Measurements from ENCODE around the gene MUC5B.
"Not testable (repeated sequence)": the region's sequence is repeated elsewhere in the genome, so short reads cannot be mapped to it uniquely, and the experiment has no call there.

The MUC5B gene

DNA sequence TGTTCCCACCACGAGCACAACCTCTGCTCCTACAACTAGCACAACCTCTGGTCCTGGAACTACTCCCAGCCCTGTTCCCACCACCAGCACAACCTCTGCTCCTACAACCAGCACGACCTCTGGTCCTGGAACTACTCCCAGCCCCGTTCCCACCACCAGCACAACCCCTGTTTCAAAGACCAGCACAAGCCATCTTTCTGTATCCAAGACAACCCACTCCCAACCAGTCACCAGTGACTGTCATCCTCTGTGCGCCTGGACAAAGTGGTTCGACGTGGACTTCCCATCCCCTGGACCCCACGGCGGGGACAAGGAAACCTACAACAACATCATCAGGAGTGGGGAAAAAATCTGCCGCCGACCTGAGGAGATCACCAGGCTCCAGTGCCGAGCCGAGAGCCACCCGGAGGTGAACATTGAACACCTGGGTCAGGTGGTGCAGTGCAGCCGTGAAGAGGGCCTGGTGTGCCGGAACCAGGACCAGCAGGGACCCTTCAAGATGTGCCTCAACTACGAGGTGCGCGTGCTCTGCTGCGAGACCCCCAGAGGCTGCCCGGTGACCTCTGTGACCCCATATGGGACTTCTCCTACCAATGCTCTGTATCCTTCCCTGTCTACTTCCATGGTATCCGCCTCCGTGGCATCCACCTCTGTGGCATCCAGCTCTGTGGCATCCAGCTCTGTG lies 30.9 kb upstream of the MUC5B start:
- not testable (repeated sequence) for DNase-seq

- DNase-seq: no peak
These were observed 30.0 kb upstream of the MUC5B start for GRCh38 chr11:1192741-1193325.

GRCh38 chr11:1193326-1194230 lies 29.3 kb upstream of the MUC5B start:
- DNase-seq: no peak

DNA sequence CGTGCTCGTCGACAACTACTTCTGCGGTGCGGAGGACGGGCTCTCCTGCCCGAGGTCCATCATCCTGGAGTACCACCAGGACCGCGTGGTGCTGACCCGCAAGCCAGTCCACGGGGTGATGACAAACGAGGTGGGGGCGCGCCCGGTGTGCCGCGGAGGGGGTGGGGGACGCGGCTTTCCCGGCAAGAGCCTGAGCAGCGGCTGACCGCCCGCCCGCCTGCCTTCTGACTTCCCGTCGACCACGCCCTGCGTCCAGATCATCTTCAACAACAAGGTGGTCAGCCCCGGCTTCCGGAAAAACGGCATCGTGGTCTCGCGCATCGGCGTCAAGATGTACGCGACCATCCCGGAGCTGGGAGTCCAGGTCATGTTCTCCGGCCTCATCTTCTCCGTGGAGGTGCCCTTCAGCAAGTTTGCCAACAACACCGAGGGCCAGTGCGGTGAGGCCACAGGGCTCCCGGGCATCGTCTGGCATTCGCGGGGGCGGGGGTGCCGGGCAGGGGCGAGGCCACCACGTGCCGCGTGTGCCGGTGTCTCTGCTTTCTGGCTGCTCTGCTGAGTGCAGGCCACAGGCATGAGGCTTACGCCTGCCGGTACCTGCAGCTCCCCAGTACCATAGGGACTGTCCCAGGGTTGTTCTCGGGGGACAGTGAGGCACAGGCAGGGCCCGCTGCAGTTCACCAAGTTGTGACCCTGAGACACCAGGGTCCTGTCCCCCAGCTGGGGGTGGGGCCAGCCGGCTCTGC lies 28.5 kb upstream of the MUC5B start:
- no peak for DNase-seq

DNA sequence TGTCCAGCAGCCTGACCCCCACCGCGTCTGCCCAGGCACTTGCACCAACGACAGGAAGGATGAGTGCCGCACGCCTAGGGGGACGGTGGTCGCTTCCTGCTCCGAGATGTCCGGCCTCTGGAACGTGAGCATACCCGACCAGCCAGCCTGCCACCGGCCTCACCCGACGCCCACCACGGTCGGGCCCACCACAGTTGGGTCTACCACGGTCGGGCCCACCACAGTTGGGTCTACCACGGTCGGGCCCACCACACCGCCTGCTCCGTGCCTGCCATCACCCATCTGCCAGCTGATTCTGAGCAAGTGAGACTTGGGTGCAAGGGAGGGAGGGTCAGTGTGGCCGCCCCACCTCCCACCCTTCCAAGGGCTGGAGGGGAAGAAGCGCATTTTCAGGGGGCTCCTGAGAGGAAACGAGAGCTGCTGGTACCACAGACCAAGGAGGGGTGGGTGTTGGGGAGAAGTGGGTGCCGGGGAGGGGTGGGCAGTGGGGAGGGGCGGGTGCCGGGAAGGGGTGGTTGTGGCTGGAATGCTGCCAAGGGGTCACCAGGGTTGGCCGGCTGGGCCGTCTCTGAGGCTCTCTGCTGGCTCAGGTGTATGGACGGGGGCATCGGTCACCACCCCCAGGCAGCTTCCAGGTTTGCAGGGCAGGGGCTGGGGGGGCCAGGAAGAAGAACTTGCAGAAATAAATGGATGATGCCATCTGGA lies 27.7 kb upstream of the MUC5B start:
- no peak for DNase-seq

DNA sequence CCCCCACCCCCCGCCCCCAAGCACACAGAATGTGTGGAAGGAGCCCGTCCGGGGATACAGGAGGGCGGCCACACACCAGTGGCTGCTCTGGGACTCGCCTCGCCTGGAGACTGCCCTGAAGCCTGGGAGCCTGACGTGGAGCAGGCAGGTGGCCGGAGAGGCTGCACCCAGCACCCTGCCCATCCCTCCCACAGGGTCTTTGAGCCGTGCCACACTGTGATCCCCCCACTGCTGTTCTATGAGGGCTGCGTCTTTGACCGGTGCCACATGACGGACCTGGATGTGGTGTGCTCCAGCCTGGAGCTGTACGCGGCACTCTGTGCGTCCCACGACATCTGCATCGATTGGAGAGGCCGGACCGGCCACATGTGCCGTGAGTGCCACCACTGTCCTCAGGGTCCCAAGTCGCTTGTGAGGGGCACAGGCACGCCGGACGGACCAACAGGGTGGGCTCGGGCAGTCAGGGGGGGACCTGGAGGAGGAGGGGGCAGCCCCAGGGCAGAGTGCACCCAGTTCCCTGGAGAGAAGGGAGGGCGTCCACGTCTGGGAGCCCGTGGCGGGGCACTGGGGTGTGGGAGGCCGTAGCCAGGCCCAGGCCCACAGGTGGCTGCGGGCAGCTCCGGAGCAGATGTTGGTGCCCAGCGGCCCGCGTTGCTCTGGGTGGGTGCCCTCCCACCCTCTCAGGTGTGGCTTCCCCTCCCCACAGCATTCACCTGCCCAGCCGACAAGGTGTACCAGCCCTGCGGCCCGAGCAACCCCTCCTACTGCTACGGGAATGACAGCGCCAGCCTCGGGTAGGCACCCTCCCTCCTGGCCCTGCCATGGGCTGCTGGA lies 27.0 kb upstream of the MUC5B start:
- DNase-seq: no peak

GRCh38 chr11:1196516-1197391 lies 26.1 kb upstream of the MUC5B start:
- DNase-seq: no peak

DNA sequence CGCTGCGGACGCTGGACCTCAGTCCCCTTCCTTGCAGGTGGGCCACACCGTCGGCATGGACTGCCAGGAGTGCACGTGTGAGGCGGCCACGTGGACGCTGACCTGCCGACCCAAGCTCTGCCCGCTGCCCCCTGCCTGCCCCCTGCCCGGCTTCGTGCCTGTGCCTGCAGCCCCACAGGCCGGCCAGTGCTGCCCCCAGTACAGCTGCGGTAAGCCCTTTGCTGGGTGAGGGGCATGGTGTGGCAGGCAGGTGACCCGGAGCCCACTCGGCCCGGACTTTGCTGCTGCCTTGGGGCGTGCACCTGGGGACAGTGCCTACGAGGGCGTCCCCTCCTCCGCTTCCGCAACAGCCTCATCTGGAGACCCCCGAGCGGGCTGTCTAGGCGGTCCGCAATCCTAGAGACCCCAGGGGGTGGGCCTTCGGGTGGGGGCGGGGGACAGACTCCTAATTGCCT lies 25.4 kb upstream of the MUC5B start:
- DNase-seq: no peak

DNA sequence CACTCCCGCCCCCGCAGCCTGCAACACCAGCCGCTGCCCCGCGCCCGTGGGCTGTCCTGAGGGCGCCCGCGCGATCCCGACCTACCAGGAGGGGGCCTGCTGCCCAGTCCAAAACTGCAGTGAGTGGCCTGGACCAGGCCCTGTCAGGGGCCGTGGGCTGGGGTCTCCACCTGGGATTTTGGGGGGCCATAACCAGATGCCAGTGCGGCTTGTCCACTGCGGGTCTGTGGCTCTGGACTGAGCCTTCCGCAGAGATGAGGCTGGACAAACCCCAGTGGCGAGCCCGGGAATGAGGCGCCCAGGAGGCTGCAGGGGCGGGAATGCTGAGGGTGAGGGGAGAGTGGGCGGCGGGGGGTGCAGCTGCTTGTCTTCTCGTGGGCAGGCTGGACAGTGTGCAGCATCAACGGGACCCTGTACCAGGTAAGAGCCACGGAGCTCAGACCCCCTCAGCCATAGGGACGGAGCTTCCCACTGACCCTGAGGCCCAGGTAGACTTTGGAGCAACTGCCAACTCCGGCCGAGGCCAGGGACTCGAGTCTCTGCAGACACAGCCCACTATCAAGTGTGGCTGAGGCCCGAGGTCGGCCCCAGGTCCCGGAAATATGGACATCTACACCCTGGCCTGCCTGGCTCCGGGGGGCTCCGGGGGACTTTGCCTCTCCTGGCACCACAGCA lies 24.8 kb upstream of the MUC5B start:
- DNase-seq: no peak

- DNase-seq: no peak
These were observed 24.2 kb upstream of the MUC5B start for GRCh38 chr11:1198561-1199240.

GRCh38 chr11:1199241-1199750 lies 23.6 kb upstream of the MUC5B start:
- no peak for DNase-seq

DNA sequence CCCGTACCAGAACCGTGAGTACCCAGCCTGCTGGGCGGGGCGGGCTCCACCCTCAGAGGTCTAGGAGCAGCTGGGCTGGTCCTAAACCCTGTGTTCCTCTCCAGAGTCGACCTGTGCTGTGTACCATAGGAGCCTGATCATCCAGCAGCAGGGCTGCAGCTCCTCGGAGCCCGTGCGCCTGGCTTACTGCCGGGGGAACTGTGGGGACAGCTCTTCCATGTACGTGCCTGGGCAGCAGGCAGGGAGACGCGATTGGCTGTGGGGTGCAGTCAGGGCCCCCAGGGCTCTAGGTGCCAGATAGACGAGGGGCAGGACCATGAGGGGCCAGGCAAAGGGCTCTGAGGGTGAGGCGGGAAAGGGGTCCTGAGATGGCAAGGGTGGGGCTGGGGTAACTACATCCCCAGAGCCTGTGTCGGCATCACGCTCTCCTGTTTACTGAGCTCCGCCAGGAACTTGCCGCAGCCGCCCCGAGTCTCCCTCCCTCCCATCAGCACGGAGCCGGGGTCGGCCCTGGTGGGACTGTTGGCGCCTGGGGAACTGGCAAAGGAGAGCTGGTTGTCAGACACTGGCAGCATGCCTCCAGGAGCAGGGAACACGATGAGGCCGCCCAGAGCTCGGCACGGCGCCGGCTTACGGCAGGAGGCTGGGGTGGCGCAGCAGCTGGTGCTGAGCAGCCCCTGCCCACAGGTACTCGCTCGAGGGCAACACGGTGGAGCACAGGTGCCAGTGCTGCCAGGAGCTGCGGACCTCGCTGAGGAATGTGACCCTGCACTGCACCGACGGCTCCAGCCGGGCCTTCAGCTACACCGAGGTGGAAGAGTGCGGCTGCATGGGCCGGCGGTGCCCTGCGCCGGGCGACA lies 22.9 kb upstream of the MUC5B start:
- DNase-seq: no peak

GRCh38 chr11:1200611-1201191 lies 22.2 kb upstream of the MUC5B start:
- no peak for DNase-seq

- DNase-seq: no peak
These were observed 21.3 kb upstream of the MUC5B start for GRCh38 chr11:1201395-1202153.

DNA sequence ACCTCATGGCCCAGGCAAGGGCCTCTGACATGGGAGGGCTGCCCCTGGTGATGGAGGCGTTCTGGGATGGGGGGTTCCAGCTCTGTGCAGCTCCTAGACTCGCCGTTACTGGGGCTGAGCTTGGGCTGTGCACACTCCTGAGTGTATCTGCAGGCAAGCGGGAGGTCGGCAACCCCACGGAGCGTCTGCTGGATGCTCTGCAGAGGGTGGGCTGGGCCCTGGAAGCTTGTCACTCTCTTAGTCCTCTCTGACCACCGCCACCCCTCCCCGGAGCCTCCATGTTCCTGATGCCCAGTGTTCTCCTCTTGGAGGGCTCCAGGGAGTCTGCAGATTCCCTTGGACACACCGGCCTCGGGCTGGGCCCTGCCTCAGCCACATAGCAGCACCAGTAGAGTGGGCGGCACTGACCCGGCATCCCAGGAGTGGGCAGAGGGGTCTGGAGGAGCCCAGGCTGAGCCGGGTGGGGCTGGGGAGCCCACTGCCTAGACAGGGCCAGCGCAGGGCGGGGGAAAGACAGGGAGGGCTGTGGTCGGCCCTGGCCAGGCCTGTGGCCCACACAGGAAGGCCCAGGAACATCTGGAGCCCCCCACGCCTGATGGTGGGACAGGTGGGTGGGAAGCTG lies 20.6 kb upstream of the MUC5B start:
- DNase-seq: no peak

- peak; percentile 34 for DNase-seq
These were observed 19.9 kb upstream of the MUC5B start for GRCh38 chr11:1202776-1203504.

Measured in COR-L47 (cell line).